SK-N-SH (cell line): ENCODE results near the gene HBG1. TPM values are rescaled to one million over a fixed set of nuclear protein-coding genes. Genes with fewer than 3 reads are reported as not detected.
A peak's percentile ranks its signal among the peaks of the same experiment; 100 is the strongest.

ENCODE experiments used
- CTCF ChIA-PET: fragments of 300-600, 350-600 bp; formaldehyde crosslinking; extraction: SDS; loops from one replicate; lab custom pipeline; 2021; lab: Yijun Ruan, JAX
- POLR2A ChIA-PET: fragments of 350-600 bp; sonication (Branson Sonifier 250); formaldehyde crosslinking; extraction: SDS; loops from one replicate; lab custom pipeline; 2020; ENCODE audit warnings: antibody characterized with exemption, inconsistent platforms; lab: Yijun Ruan, JAX
- DNase-seq: peaks from one replicate; pipeline ENCODE4 v3.0.0; 2012
- H2AFZ ChIP-seq: fragments of 200-600 bp; sonication (generic); 2 replicates; pipeline ENCODE4 v1.8.1; 2016; ENCODE audit warnings: antibody characterized with exemption, mild to moderate bottlenecking, low read depth
- H3F3A ChIP-seq: fragments of 200-600 bp; sonication (generic); replicated peaks from 2 replicates; pipeline ENCODE3; 2016; ENCODE audit warnings: antibody characterized with exemption, mild to moderate bottlenecking; ENCODE audit not compliant: insufficient read depth
- H3K27ac ChIP-seq, 2 experiments: fragments of 200-500 bp in 1 of 2; fragments of 200-600 bp in 1 of 2; sonication (Bioruptor generic) in 1 of 2; sonication (generic), shearing (Covaris generic) in 1 of 2; 2 replicates each; pipeline versions ENCODE4 v1.5.1 to v1.6.1; 2014 to 2016; ENCODE audit warnings: low read depth in 2 of 2, inconsistent platforms in 1 of 2, low read length in 1 of 2, mild to moderate bottlenecking in 1 of 2, mixed read lengths in 1 of 2
- H3K27me3 ChIP-seq: fragments of 200-600 bp; sonication (generic), shearing (Covaris generic); 2 replicates; pipeline ENCODE4 v1.6.1; 2016; ENCODE audit warnings: mixed run types; ENCODE audit not compliant: insufficient read depth
- H3K36me3 ChIP-seq, 2 experiments: fragments of 200-500 bp in 1 of 2; fragments of 200-600 bp in 1 of 2; sonication (Bioruptor generic) in 1 of 2; sonication (generic) in 1 of 2; replicated peaks in 1 of 2; 2 replicates each; pipeline versions ENCODE3 to v1.5.1; 2014 to 2016; ENCODE audit warnings: low read length in 1 of 2, mild to moderate bottlenecking in 1 of 2; ENCODE audit not compliant: insufficient read depth in 2 of 2, control insufficient read depth in 1 of 2
- H3K4me1 ChIP-seq, 2 experiments: fragments of 200-500 bp in 1 of 2; fragments of 200-600 bp in 1 of 2; sonication (Bioruptor generic) in 1 of 2; sonication (generic), shearing (Covaris generic) in 1 of 2; 2 replicates each; pipeline versions ENCODE4 v1.5.1 to v1.6.1; 2014 to 2016; ENCODE audit warnings: low read depth in 1 of 2, low read length in 1 of 2, mixed run types in 1 of 2; ENCODE audit not compliant: insufficient read depth in 2 of 2, control insufficient read depth in 1 of 2
- H3K4me2 ChIP-seq: fragments of 200-600 bp; sonication (generic), shearing (Covaris generic); 2 replicates; pipeline ENCODE4 v1.6.1; 2017; ENCODE audit warnings: mixed run types
- H3K4me3 ChIP-seq, 2 experiments: fragments of 200-500 bp in 1 of 2; fragments of 200-600 bp in 1 of 2; sonication (Bioruptor generic) in 1 of 2; sonication (generic), shearing (Covaris generic) in 1 of 2; 2 replicates each; pipeline versions ENCODE4 v1.5.1 to v1.8.1; 2014 to 2016; ENCODE audit warnings: low read depth in 2 of 2, inconsistent platforms in 1 of 2, low read length in 1 of 2, mild to moderate bottlenecking in 1 of 2, mixed read lengths in 1 of 2, moderate library complexity in 1 of 2
- H3K79me2 ChIP-seq: fragments of 200-600 bp; sonication (generic); 2 replicates; pipeline ENCODE4 v1.8.1; 2017; ENCODE audit warnings: mild to moderate bottlenecking; ENCODE audit not compliant: insufficient read depth
- H3K9ac ChIP-seq: fragments of 200-600 bp; sonication (generic); 2 replicates; pipeline ENCODE4 v1.6.1; 2017; ENCODE audit warnings: mixed run types
- H3K9me2 ChIP-seq: fragments of 200-600 bp; sonication (generic); 2 replicates; pipeline ENCODE4 v1.6.1; 2017; ENCODE audit warnings: mixed run types
- H3K9me3 ChIP-seq: fragments of 200-600 bp; sonication (generic); 2 replicates; pipeline ENCODE4 v1.6.1; 2017; ENCODE audit warnings: mixed run types, mild to moderate bottlenecking, moderate library complexity
- H4K20me1 ChIP-seq: fragments of 200-600 bp; sonication (generic); 2 replicates; pipeline ENCODE4 v1.6.1; 2017; ENCODE audit warnings: mild to moderate bottlenecking, mixed run types; ENCODE audit not compliant: insufficient read depth
- EP300 ChIP-seq, 2 experiments: IDR thresholded peaks; 2 replicates each; pipeline versions ENCODE4 v1.4.0 to v1.6.1; 2012; ENCODE audit warnings: borderline replicate concordance in 1 of 2, low read depth in 1 of 2, low read length in 1 of 2
- FOSL2 ChIP-seq: IDR thresholded peaks from 2 replicates; pipeline ENCODE4 v1.4.0; 2012; ENCODE audit warnings: low read depth, mild to moderate bottlenecking, moderate library complexity, borderline replicate concordance
- FOXM1 ChIP-seq: IDR thresholded peaks from 2 replicates; pipeline ENCODE4 v1.4.0; 2012; ENCODE audit warnings: low read depth, mild to moderate bottlenecking
- GABPA ChIP-seq: IDR thresholded peaks from 2 replicates; pipeline ENCODE4 v1.4.0; 2012; ENCODE audit warnings: low read depth, mild to moderate bottlenecking
- JUND ChIP-seq: IDR thresholded peaks from 2 replicates; pipeline ENCODE4 v1.4.0; 2012
- NFIC ChIP-seq: IDR thresholded peaks from 2 replicates; pipeline ENCODE4 v1.4.0; 2012; ENCODE audit warnings: borderline replicate concordance
- NRF1 ChIP-seq: IDR thresholded peaks from 2 replicates; pipeline ENCODE4 v1.6.1; 2012; ENCODE audit warnings: low read depth, mild to moderate bottlenecking, low read length
- RAD21 ChIP-seq: IDR thresholded peaks from 2 replicates; pipeline ENCODE4 v1.6.1; 2012; ENCODE audit warnings: mild to moderate bottlenecking, low read length
- RFX5 ChIP-seq: IDR thresholded peaks from 2 replicates; pipeline ENCODE4 v1.6.1; 2012; ENCODE audit warnings: mild to moderate bottlenecking, improper control_type of control experiment, low read length
- SIN3A ChIP-seq: IDR thresholded peaks from 2 replicates; pipeline ENCODE4 v1.6.1; 2012; ENCODE audit warnings: low read depth, mild to moderate bottlenecking, low read length, moderate library complexity, borderline replicate concordance
- TCF12 ChIP-seq: IDR thresholded peaks from 2 replicates; pipeline ENCODE4 v1.4.0; 2012
- YY1 ChIP-seq: IDR thresholded peaks from 2 replicates; pipeline ENCODE4 v1.4.0; 2012; ENCODE audit warnings: low read depth, mild to moderate bottlenecking
- WGBS: methylation state at CpG from one replicate; pipeline ENCODE4 v1.1.6; 2017; ENCODE audit warnings: low lambda C conversion rate; 5-methylcytosine and 5-hydroxymethylcytosine counted together
- polyA plus RNA-seq, 3 experiments: library from polyadenylated mRNA; depleted of rRNA; stranded (reverse); fragments of >200 nt; gene quantifications; 2 replicates each; pipeline ENCODE4 v1.2.3, GENCODE V29; 2012
- TF ChIP-seq, protein P1 (sequence below): fragments of 150-350 bp; IDR thresholded peaks from 2 replicates; pipeline ENCODE4 v1.6.1; 2016; ENCODE audit warnings: mild to moderate bottlenecking, low read depth, low read length
- TF ChIP-seq, protein P2 (sequence below): fragments of 200-600 bp; sonication (generic); IDR thresholded peaks from 2 replicates; pipeline ENCODE4 v1.6.1; 2017; ENCODE audit warnings: antibody characterized with exemption, mild to moderate bottlenecking, moderate library complexity

Gene HBG1
- polyA plus RNA-seq, 1 of the 3 experiments (the other 2 are of a cell fraction) = not detected

DNA sequence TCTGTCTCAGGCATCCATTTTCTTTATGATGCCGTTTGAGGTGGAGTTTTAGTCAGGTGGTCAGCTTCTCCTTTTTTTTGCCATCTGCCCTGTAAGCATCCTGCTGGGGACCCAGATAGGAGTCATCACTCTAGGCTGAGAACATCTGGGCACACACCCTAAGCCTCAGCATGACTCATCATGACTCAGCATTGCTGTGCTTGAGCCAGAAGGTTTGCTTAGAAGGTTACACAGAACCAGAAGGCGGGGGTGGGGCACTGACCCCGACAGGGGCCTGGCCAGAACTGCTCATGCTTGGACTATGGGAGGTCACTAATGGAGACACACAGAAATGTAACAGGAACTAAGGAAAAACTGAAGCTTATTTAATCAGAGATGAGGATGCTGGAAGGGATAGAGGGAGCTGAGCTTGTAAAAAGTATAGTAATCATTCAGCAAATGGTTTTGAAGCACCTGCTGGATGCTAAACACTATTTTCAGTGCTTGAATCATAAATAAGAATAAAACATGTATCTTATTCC is 31.0 kb upstream of the HBG1 start:
- Histone ChIP-seq H3K9me2 (no peaks in the 10 kb centered on the region), H4K20me1 (no peaks in the 10 kb centered on the region), H3K4me1 (no peaks in the 10 kb centered on the region), H3K79me2 (no peaks in the 10 kb centered on the region), H3K27ac (no peak overlapping the region), H3K9ac (no peak overlapping the region), H3K4me3 (no peak overlapping the region), H3F3A (no peaks in the 10 kb centered on the region), H3K9me3 (no peaks in the 10 kb centered on the region), H3K4me2 (no peak overlapping the region), H2AFZ (no peak overlapping the region), H3K36me3 (no peaks in the 10 kb centered on the region), H3K27me3 (no peaks in the 10 kb centered on the region)
- POLR2A ChIA-PET = no interaction called here
- DNase-seq = no peak
- CTCF ChIA-PET = no interaction called here
- TF ChIP-seq EP300 (IDR thresholded peaks at IDR 0.05; ENCODE audit: borderline replicate concordance in 1 of 2, low read depth in 1 of 2, low read length in 1 of 2) (0 out of 4 replicates have a peak, but pooled peaks of 1 of the 2 experiments have one; percentile 23), RAD21 (no peak), SIN3A (no peak), GABPA (no peak), FOSL2 (peak; percentile 86; the same call in 1 of the 2 replicates), NFIC (peak; percentile 66), YY1 (no peak), NRF1 (no peak), FOXM1 (no peak), RFX5 (no peak), TCF12 (peak; percentile 77), JUND (peak; percentile 85)
- TF ChIP-seq, protein P1, sequence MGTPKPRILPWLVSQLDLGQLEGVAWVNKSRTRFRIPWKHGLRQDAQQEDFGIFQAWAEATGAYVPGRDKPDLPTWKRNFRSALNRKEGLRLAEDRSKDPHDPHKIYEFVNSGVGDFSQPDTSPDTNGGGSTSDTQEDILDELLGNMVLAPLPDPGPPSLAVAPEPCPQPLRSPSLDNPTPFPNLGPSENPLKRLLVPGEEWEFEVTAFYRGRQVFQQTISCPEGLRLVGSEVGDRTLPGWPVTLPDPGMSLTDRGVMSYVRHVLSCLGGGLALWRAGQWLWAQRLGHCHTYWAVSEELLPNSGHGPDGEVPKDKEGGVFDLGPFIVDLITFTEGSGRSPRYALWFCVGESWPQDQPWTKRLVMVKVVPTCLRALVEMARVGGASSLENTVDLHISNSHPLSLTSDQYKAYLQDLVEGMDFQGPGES = no peak
- WGBS = 0% methylated on average over 3 of the region's 3 CpGs

DNA sequence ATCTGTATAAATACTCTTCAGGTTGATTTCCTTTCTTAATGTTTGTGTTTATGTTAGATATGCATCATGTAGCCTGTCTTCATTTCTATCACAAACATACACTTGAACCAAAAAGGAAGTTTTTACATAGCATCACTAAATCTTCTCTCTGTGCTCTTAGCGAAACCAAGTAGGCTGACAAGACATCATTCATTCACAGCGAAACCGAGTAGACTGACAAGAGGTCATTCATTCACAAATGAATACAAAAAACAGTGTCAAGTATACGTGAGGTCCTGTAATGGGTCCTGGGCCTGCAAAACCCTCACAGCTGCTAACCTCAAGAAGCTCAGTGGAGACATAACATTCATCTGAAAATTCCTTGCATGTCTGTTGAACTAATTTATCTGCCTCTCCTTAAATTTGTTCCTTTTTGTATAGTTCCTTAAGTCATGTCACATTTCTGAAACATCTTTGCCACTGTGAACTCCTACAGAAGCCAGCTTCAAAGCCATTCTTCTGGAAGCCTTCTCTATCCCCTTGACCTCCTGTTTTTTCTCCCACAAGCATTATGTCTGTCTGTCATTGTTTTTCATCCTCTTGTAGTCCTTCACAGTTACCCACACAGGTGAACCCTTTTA is 29.9 kb upstream of the HBG1 start:
- DNase-seq = no peak
- Histone ChIP-seq H4K20me1 (no peaks in the 10 kb centered on the region), H3K27me3 (no peaks in the 10 kb centered on the region), H3K4me1 (no peaks in the 10 kb centered on the region), H3K9me2 (no peaks in the 10 kb centered on the region), H3K36me3 (no peaks in the 10 kb centered on the region), H3K27ac (no peak overlapping the region), H3K9ac (no peak overlapping the region), H3K4me3 (no peak overlapping the region), H3K79me2 (no peaks in the 10 kb centered on the region)
- POLR2A ChIA-PET = no interaction called here
- TF ChIP-seq, protein P2, sequence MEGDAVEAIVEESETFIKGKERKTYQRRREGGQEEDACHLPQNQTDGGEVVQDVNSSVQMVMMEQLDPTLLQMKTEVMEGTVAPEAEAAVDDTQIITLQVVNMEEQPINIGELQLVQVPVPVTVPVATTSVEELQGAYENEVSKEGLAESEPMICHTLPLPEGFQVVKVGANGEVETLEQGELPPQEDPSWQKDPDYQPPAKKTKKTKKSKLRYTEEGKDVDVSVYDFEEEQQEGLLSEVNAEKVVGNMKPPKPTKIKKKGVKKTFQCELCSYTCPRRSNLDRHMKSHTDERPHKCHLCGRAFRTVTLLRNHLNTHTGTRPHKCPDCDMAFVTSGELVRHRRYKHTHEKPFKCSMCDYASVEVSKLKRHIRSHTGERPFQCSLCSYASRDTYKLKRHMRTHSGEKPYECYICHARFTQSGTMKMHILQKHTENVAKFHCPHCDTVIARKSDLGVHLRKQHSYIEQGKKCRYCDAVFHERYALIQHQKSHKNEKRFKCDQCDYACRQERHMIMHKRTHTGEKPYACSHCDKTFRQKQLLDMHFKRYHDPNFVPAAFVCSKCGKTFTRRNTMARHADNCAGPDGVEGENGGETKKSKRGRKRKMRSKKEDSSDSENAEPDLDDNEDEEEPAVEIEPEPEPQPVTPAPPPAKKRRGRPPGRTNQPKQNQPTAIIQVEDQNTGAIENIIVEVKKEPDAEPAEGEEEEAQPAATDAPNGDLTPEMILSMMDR = no peak
- TF ChIP-seq, all 33 proteins: peak for 0
- 41% methylated on average over 4 of the region's 4 CpGs for WGBS
- Histone ChIP-seq H3K4me2 (no peak overlapping the region), H3K9me3 (no peaks in the 10 kb centered on the region), H3F3A (no peaks in the 10 kb centered on the region), H2AFZ (no peak overlapping the region)
- CTCF ChIA-PET = no interaction called here
